CD4-positive, alpha-beta T cell treated with Interleukin-15 for 4 hours (primary cell): ENCODE measurements around the gene HOXB2.

ENCODE experiments used
- DNase-seq: peaks from one replicate; pipeline ENCODE4 v3.0.0-alpha.2; 2020; ENCODE audit warnings: low spot score

Gene HOXB2

GRCh38 chr17:48552466-48553189 lies 7.7 kb upstream of the HOXB2 start:
- no peak for DNase-seq

GRCh38 chr17:48551596-48552465 lies 6.9 kb upstream of the HOXB2 start:
- no peak for DNase-seq

DNA sequence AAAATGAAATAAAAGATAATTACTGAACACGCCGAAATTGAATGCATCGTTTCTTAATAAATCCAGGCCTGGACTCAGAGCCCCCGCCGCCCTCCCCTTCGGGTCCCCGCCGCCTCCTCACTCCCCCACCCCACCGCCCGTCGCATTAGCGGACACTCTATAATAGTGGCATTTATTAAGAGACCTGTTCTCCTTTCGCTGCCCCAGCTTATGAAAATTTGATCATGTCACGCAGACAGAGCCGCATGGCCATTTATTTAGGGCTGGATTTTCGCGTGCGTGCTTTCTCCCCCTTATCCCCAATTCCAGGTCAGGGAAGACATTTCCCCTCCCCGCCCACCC lies 6.3 kb upstream of the HOXB2 start:
- DNase-seq = no peak

DNA sequence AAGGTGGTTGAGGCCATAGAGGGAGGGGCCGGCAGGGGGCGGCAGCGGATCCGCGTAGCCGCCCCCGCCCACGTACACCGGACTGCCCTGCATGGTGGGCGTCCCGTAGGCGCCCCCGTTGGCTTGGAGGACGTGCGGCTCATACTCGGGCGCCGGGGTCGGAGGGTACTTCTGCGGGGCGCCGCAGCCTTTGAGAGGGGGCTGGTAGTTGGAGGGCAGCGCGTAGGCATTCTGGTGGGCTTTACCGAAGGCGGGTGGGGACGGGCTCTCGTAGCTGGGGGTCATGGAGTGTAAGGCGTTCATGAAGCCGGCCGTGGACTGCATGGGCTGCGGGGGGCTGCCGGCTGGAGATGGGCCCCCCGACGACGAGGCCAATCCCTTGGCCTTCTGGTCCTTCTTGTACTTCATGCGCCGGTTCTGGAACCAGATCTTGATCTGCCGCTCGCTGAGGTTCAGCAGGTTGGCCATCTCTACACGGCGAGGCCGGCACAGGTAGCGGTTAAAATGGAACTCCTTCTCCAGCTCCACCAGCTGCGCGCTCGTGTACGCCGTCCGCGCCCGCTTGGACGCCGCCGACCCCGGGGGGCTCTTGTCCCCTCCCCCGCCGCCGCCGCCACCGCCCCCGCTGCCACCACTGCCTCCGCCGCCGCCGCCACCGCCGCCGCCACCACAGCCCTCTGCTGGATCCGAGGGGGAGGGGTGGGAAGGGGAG lies 5.7 kb upstream of the HOXB2 start:
- no peak for DNase-seq

DNA sequence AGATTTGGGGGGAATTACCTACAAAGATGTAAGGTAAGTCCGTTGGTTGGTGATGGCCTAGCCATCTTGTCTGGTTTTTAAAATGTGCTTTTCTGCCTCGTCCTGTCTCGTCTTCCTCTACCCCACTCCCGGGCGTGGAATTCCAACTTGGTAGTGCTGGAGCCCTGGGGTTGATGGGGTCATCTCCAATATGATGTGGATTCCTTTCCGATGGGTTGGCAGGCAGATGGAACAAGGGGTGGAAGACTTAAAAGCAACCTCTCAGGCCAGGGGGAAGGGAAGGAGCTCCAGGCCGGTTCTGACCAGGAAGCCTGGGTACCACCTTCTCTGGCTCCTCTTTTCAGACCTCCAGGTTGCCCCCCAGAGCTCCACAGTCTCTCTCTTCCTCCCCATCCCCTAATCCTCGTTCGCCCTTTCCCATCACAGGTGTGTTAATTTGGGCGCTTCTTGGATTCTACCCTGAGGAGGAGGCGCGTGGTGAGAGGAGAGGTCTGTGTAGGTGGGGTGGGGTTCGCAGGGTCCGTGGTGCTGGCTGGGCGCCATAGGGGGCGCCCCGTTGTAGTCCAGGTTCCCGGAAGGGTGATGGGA lies 5.1 kb upstream of the HOXB2 start:
- no peak for DNase-seq

DNA sequence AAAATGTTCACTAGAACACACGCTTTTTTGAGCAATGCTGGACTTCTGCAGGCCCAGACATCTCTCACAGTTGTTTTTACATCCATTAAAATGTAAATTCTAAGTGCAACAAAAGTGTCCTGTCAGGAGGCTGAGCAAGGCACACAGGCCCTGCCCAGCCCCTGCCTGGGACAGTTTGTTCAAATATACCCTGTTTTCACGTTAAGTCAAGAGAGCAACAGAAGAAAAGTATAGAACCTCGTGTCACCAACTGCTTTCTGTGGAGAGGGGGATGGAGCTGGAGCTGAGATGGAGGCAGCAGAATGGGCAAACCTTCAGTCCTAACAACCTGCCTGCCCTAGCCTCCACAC lies 4.3 kb upstream of the HOXB2 start:
- DNase-seq = no peak

DNA sequence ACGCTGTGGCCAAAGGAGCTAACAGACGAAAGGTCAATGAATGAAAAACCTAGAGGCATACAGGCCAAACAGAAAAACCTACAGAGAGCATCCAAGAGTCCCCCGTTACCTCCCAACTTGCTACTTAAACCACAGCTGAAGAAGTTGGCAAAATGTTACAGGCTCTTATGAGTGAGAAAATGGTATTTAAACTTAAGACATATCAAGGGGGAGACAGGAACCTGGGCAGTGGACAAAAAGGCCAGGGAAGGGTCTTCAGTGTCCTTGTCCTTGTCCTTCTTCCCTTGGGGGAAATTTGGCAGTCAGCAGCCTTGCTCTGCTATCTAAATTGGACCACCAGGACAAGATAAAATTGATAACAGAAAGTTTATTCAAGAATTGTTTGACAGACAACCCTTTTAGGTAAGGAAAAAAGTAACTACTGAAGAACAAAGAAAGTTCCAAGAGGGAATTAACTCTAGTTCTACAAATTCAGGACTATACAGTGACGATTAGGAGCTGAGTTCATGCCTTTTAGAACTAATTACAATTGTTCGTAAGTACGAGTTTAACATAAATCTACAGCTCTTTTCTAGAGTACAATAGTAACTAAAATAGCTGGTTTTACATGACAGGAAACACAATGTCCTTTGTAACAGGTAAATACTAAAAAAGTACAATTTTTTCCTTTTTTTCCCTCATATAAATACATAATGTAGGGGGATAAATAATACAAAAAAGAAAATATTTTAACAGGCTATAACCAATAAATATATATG lies 3.8 kb upstream of the HOXB2 start:
- DNase-seq = no peak

- DNase-seq = peak; percentile 66
Measured at GRCh38 chr17:48547808-48548522, 3.1 kb upstream of the HOXB2 start.

- peak; percentile 6 for DNase-seq
Measured at GRCh38 chr17:48546924-48547807, 2.3 kb upstream of the HOXB2 start.

GRCh38 chr17:48546137-48546923 lies 1.4 kb upstream of the HOXB2 start:
- DNase-seq = no peak

- no peak for DNase-seq
Measured at GRCh38 chr17:48545539-48545938, 630 bp upstream of the HOXB2 start.

DNA sequence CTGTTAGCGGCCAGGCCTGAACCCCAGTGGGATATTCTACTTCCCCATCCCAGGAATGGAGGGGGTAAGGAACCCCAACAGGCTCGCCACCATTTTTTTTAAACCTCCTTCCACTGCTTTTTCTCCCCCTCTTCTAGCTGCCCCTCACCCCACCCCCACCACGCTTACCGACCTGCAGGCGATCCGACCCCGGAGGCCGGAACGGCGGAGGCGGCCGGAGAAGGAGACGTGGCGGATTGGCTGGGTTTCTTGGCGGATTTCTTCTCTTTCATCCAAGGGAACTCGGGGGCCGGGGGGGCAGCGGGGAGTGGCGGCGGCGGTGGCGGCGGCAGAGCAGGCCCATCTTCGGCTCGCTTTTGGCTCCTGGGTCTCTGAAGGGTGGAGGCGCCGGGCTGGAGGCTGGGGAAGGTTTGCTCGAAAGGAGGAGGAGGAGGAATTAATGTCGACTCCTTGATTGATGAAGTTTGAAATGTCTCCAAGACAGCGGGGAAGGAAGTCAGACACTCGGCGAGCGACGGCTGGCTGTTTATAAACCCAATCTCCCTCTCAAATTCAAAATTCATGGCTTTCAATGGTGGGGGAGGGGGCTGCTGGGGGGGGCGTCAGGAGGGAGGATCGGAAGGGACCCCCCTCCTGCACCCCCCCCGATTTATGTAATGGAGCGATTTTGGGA lies 424 bp downstream of the HOXB2 start:
- DNase-seq = peak; percentile 41

DNA sequence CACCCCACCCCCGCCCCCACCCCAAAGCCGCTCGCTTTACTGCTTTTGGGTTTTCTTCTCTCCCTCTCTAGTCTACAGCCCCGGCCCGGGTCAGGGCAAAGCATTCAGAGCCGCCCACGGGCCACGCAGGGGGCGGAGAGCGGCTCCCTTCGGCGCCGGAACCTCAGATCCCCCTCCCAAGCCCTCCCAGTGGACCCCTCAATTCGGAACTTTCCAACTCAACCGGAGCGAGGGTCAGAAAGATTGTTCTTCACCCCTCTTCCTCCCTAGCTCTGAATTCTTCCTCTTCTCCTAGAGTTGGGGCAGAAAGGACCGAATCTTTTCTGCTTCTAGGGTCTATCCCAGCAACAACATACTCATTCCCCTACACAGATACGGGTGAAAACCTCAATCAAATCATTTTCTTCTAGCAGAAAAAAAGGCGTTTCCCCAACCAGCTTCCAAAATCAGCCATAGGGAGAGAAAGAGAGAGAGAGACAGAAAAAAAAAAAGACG lies 1.0 kb downstream of the HOXB2 start:
- DNase-seq = no peak

GRCh38 chr17:48543107-48543853 lies 1.6 kb downstream of the HOXB2 start:
- peak; percentile 67 for DNase-seq

GRCh38 chr17:48542698-48543106 lies 2.2 kb downstream of the HOXB2 start:
- no peak for DNase-seq

GRCh38 chr17:48542114-48542656 lies 2.7 kb downstream of the HOXB2 start:
- DNase-seq = peak; percentile 25

GRCh38 chr17:48541577-48542113 lies 3.3 kb downstream of the HOXB2 start:
- peak; percentile 37 for DNase-seq
